Fibroblast of villous mesenchyme (primary cell): ENCODE results near the gene PLEKHF1. TPM values are rescaled to one million over a fixed set of nuclear protein-coding genes. Genes with fewer than 3 reads are reported as not detected.

ENCODE experiments used
- DNase-seq: peaks from one replicate; pipeline ENCODE4 v3.0.0-alpha.2; 2010; ENCODE audit warnings: low read depth
- H3K4me3 ChIP-seq: 2 replicates; pipeline ENCODE4 v1.5.1; 2011; ENCODE audit warnings: low read depth, mild to moderate bottlenecking, low read length
- CTCF ChIP-seq: IDR thresholded peaks from 2 replicates; pipeline ENCODE4 v1.5.1; 2012; ENCODE audit warnings: low read depth, mild to moderate bottlenecking, low read length; ENCODE audit not compliant: insufficient read depth
- total RNA-seq: library from RNA; depleted of rRNA; stranded (reverse); fragments of >200 nt; gene quantifications from 2 replicates; pipeline ENCODE4 v1.2.3, GENCODE V29; 2012

PLEKHF1 gene
- total RNA-seq, 1 donor = 9.9 TPM

- DNase-seq = no peak
- no peak for TF ChIP-seq CTCF
- no peak overlapping the region for H3K4me3 ChIP-seq
These were observed 8.4 kb downstream of the PLEKHF1 start for GRCh38 chr19:29673451-29674371.

- TF ChIP-seq CTCF = no peak
- DNase-seq = no peak
- no peak overlapping the region for H3K4me3 ChIP-seq
These were observed 9.3 kb downstream of the PLEKHF1 start for GRCh38 chr19:29674374-29675119.

- TF ChIP-seq CTCF = no peak
- H3K4me3 ChIP-seq = no peak overlapping the region
- DNase-seq = no peak
These were observed 9.9 kb downstream of the PLEKHF1 start for GRCh38 chr19:29675120-29675649.

- no peak for DNase-seq
- TF ChIP-seq CTCF = no peak
- H3K4me3 ChIP-seq = no peak overlapping the region
These were observed 10.5 kb downstream of the PLEKHF1 start for GRCh38 chr19:29675650-29676186.

- H3K4me3 ChIP-seq = no peak overlapping the region
- no peak for TF ChIP-seq CTCF
- DNase-seq = no peak
These were observed 11.3 kb downstream of the PLEKHF1 start for GRCh38 chr19:29676586-29676985.

GRCh38 chr19:29677001-29677817 lies 11.9 kb downstream of the PLEKHF1 start:
- DNase-seq = no peak
- no peak for TF ChIP-seq CTCF

More at GRCh38 chr19:29677001-29677817, 11.9 kb downstream of the PLEKHF1 start:
- H3K4me3 ChIP-seq = no peak overlapping the region
